Measurements from ENCODE around the gene FOXJ3. TPM values are rescaled to one million over a fixed set of nuclear protein-coding genes. Genes with fewer than 3 reads are reported as not detected.

Gene FOXJ3
- polyA plus RNA-seq, 1 of the 3 experiments (the other 2 are of a cell fraction), result 16.0 TPM

GRCh38 chr1:42158189-42158588 lies 176.8 kb downstream of the FOXJ3 start:
- no peaks in the 10 kb centered on the region for H4K20me1 ChIP-seq (ENCODE audit: insufficient read depth)
- WGBS (ENCODE audit: low lambda C conversion rate), result 30% methylated on average over 2 of the region's 2 CpGs

GRCh38 chr1:42157667-42158066 lies 177.4 kb downstream of the FOXJ3 start:
- WGBS (ENCODE audit: low lambda C conversion rate), result 71% methylated on average over 7 of the region's 7 CpGs
- ChIA-PET POLR2A (no interaction called here), CTCF (interaction anchor here (3.9 kb wide), 1 partner anchor 15 kb away, joined by 27 read pairs; no protein-coding TSS in a partner anchor)
- TF ChIP-seq NRF1 (IDR thresholded peaks at IDR 0.05; ENCODE audit: low read depth, low read length), result no peak
- TF ChIP-seq GATA2 (CRISPR knock-in tag; IDR thresholded peaks at IDR 0.05), result no peak
- no peak for TF ChIP-seq EP300 (IDR thresholded peaks at IDR 0.05; ENCODE audit: borderline replicate concordance in 1 of 2, low read depth in 1 of 2, low read length in 1 of 2)
- TF ChIP-seq, protein P1, sequence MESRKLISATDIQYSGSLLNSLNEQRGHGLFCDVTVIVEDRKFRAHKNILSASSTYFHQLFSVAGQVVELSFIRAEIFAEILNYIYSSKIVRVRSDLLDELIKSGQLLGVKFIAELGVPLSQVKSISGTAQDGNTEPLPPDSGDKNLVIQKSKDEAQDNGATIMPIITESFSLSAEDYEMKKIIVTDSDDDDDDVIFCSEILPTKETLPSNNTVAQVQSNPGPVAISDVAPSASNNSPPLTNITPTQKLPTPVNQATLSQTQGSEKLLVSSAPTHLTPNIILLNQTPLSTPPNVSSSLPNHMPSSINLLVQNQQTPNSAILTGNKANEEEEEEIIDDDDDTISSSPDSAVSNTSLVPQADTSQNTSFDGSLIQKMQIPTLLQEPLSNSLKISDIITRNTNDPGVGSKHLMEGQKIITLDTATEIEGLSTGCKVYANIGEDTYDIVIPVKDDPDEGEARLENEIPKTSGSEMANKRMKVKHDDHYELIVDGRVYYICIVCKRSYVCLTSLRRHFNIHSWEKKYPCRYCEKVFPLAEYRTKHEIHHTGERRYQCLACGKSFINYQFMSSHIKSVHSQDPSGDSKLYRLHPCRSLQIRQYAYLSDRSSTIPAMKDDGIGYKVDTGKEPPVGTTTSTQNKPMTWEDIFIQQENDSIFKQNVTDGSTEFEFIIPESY (IDR thresholded peaks at IDR 0.05; ENCODE audit: borderline replicate concordance, low read depth), result no peak
- TF ChIP-seq FOXM1 (IDR thresholded peaks at IDR 0.05; ENCODE audit: low read depth), result no peak
- no peak for TF ChIP-seq RAD21 (IDR thresholded peaks at IDR 0.05; ENCODE audit: low read length)
- TF ChIP-seq USF1 (IDR thresholded peaks at IDR 0.05; ENCODE audit: borderline replicate concordance, low read depth), result no peak
- no peak for TF ChIP-seq RFX5 (IDR thresholded peaks at IDR 0.05; ENCODE audit: low read length)
- no peak for TF ChIP-seq TAF1 (IDR thresholded peaks at IDR 0.05; ENCODE audit: borderline replicate concordance, low read depth, low read length)
- no peak for TF ChIP-seq SMC3 (IDR thresholded peaks at IDR 0.05; ENCODE audit: low read depth, low read length)
- TF ChIP-seq, protein P2, sequence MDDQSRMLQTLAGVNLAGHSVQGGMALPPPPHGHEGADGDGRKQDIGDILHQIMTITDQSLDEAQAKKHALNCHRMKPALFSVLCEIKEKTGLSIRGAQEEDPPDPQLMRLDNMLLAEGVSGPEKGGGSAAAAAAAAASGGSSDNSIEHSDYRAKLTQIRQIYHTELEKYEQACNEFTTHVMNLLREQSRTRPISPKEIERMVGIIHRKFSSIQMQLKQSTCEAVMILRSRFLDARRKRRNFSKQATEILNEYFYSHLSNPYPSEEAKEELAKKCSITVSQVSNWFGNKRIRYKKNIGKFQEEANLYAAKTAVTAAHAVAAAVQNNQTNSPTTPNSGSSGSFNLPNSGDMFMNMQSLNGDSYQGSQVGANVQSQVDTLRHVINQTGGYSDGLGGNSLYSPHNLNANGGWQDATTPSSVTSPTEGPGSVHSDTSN (IDR thresholded peaks at IDR 0.05), result no peak
- TF ChIP-seq, protein P3, sequence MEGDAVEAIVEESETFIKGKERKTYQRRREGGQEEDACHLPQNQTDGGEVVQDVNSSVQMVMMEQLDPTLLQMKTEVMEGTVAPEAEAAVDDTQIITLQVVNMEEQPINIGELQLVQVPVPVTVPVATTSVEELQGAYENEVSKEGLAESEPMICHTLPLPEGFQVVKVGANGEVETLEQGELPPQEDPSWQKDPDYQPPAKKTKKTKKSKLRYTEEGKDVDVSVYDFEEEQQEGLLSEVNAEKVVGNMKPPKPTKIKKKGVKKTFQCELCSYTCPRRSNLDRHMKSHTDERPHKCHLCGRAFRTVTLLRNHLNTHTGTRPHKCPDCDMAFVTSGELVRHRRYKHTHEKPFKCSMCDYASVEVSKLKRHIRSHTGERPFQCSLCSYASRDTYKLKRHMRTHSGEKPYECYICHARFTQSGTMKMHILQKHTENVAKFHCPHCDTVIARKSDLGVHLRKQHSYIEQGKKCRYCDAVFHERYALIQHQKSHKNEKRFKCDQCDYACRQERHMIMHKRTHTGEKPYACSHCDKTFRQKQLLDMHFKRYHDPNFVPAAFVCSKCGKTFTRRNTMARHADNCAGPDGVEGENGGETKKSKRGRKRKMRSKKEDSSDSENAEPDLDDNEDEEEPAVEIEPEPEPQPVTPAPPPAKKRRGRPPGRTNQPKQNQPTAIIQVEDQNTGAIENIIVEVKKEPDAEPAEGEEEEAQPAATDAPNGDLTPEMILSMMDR (IDR thresholded peaks at IDR 0.05), result no peak; the same call in 1 of the 2 replicates
- TF ChIP-seq JUND (IDR thresholded peaks at IDR 0.05), result no peak
- TF ChIP-seq FOSL2 (IDR thresholded peaks at IDR 0.05; ENCODE audit: borderline replicate concordance, low read depth), result no peak
- TF ChIP-seq, protein P4, sequence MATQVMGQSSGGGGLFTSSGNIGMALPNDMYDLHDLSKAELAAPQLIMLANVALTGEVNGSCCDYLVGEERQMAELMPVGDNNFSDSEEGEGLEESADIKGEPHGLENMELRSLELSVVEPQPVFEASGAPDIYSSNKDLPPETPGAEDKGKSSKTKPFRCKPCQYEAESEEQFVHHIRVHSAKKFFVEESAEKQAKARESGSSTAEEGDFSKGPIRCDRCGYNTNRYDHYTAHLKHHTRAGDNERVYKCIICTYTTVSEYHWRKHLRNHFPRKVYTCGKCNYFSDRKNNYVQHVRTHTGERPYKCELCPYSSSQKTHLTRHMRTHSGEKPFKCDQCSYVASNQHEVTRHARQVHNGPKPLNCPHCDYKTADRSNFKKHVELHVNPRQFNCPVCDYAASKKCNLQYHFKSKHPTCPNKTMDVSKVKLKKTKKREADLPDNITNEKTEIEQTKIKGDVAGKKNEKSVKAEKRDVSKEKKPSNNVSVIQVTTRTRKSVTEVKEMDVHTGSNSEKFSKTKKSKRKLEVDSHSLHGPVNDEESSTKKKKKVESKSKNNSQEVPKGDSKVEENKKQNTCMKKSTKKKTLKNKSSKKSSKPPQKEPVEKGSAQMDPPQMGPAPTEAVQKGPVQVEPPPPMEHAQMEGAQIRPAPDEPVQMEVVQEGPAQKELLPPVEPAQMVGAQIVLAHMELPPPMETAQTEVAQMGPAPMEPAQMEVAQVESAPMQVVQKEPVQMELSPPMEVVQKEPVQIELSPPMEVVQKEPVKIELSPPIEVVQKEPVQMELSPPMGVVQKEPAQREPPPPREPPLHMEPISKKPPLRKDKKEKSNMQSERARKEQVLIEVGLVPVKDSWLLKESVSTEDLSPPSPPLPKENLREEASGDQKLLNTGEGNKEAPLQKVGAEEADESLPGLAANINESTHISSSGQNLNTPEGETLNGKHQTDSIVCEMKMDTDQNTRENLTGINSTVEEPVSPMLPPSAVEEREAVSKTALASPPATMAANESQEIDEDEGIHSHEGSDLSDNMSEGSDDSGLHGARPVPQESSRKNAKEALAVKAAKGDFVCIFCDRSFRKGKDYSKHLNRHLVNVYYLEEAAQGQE (IDR thresholded peaks at IDR 0.05; ENCODE audit: low read depth, low read length), result no peak

More at GRCh38 chr1:42158189-42158588, 176.8 kb downstream of the FOXJ3 start:
- Histone ChIP-seq H3K36me3 (replicated peaks in 1 of 2; ENCODE audit: control insufficient read depth in 1 of 2, insufficient read depth in 2 of 2, low read length in 1 of 2) (no peaks in the 10 kb centered on the region), H3K4me3 (ENCODE audit: low read depth in 2 of 2, low read length in 1 of 2) (no peak overlapping the region), H3F3A (replicated peaks; ENCODE audit: insufficient read depth) (no peaks in the 10 kb centered on the region), H3K4me1 (ENCODE audit: control insufficient read depth in 1 of 2, insufficient read depth in 2 of 2, low read depth in 1 of 2, low read length in 1 of 2) (no peaks in the 10 kb centered on the region), H3K9me3 (0 out of 2 replicates have a peak, but pooled peaks cover 9% of the 10 kb centered on the region), H3K9me2 (no peaks in the 10 kb centered on the region), H3K4me2 (no peak overlapping the region), H2AFZ (ENCODE audit: low read depth) (no peak overlapping the region), H3K27ac (ENCODE audit: low read depth in 2 of 2, low read length in 1 of 2) (no peak overlapping the region), H3K9ac (no peak overlapping the region), H3K79me2 (ENCODE audit: insufficient read depth) (no peaks in the 10 kb centered on the region), H3K27me3 (ENCODE audit: insufficient read depth) (no peaks in the 10 kb centered on the region)
- TF ChIP-seq NRF1 (IDR thresholded peaks at IDR 0.05; ENCODE audit: low read depth, low read length) (no peak), FOSL2 (IDR thresholded peaks at IDR 0.05; ENCODE audit: borderline replicate concordance, low read depth) (no peak)
- TF ChIP-seq, protein P2 (IDR thresholded peaks at IDR 0.05), result no peak
- DNase-seq, result no peak
- POLR2A ChIA-PET, result no interaction called here
- CTCF ChIA-PET, result interaction anchor here (3.9 kb wide), 1 partner anchor 15 kb away, joined by 27 read pairs; no protein-coding TSS in a partner anchor

More at GRCh38 chr1:42157667-42158066, 177.4 kb downstream of the FOXJ3 start:
- Histone ChIP-seq H3K9me3 (0 out of 2 replicates have a peak, but pooled peaks cover 9% of the 10 kb centered on the region), H3K9ac (no peak overlapping the region), H3K27me3 (ENCODE audit: insufficient read depth) (no peaks in the 10 kb centered on the region), H3F3A (replicated peaks; ENCODE audit: insufficient read depth) (no peaks in the 10 kb centered on the region), H3K79me2 (ENCODE audit: insufficient read depth) (no peaks in the 10 kb centered on the region), H3K36me3 (replicated peaks in 1 of 2; ENCODE audit: control insufficient read depth in 1 of 2, insufficient read depth in 2 of 2, low read length in 1 of 2) (no peaks in the 10 kb centered on the region), H3K9me2 (no peaks in the 10 kb centered on the region), H3K27ac (ENCODE audit: low read depth in 2 of 2, low read length in 1 of 2) (no peak overlapping the region), H3K4me1 (ENCODE audit: control insufficient read depth in 1 of 2, insufficient read depth in 2 of 2, low read depth in 1 of 2, low read length in 1 of 2) (no peaks in the 10 kb centered on the region), H3K4me3 (ENCODE audit: low read depth in 2 of 2, low read length in 1 of 2) (no peak overlapping the region), H3K4me2 (no peak overlapping the region), H2AFZ (ENCODE audit: low read depth) (no peak overlapping the region), H4K20me1 (ENCODE audit: insufficient read depth) (no peaks in the 10 kb centered on the region)
- DNase-seq, result no peak
